AG04449 (cell line): ENCODE measurements around the gene PRDM2.

Source experiments
- CTCF ChIA-PET: fragments of 350-600 bp; formaldehyde crosslinking; extraction: SDS; loops from one replicate; lab custom pipeline; 2021; ENCODE audit warnings: antibody characterized with exemption; lab: Yijun Ruan, JAX
- POLR2A ChIA-PET: fragments of 400-600, 350-600 bp; formaldehyde crosslinking; extraction: SDS; loops from one replicate; lab custom pipeline; 2020; ENCODE audit warnings: antibody characterized with exemption, inconsistent platforms; lab: Yijun Ruan, JAX
- DNase-seq: peaks from one replicate; pipeline ENCODE4 v3.0.0-alpha.2; 2010; ENCODE audit warnings: low read depth, low spot score
- H3K4me3 ChIP-seq: 2 replicates; pipeline ENCODE4 v1.5.1; 2011; ENCODE audit warnings: low read depth, mild to moderate bottlenecking, control low read depth, low read length
- TF ChIP-seq, protein P1 (sequence below): IDR thresholded peaks from one replicate; pipeline ENCODE4 v1.5.1; 2011; ENCODE audit warnings: mild to moderate bottlenecking, moderate library complexity, low read length, control low read depth, inconsistent platforms; ENCODE audit not compliant: insufficient read depth; ENCODE audit errors: missing control alignments

The PRDM2 gene

GRCh38 chr1:13725714-13726175, 25.8 kb downstream of the PRDM2 start:
- peak; percentile 56 for DNase-seq
- TF ChIP-seq, protein P1, sequence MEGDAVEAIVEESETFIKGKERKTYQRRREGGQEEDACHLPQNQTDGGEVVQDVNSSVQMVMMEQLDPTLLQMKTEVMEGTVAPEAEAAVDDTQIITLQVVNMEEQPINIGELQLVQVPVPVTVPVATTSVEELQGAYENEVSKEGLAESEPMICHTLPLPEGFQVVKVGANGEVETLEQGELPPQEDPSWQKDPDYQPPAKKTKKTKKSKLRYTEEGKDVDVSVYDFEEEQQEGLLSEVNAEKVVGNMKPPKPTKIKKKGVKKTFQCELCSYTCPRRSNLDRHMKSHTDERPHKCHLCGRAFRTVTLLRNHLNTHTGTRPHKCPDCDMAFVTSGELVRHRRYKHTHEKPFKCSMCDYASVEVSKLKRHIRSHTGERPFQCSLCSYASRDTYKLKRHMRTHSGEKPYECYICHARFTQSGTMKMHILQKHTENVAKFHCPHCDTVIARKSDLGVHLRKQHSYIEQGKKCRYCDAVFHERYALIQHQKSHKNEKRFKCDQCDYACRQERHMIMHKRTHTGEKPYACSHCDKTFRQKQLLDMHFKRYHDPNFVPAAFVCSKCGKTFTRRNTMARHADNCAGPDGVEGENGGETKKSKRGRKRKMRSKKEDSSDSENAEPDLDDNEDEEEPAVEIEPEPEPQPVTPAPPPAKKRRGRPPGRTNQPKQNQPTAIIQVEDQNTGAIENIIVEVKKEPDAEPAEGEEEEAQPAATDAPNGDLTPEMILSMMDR = peak; percentile 45
- CTCF ChIA-PET = interaction anchor here (0.6 to 4.0 kb wide), 20 partner anchors 8 to 83 kb away, joined by 3 to 32 read pairs (median 4); no protein-coding TSS in a partner anchor
- POLR2A ChIA-PET = interaction anchor here (1.0 kb wide), 1 partner anchor 23 kb away, joined by 3 read pairs; no protein-coding TSS in a partner anchor
- no peak overlapping the region for H3K4me3 ChIP-seq

GRCh38 chr1:13728091-13728715, 28.2 kb downstream of the PRDM2 start:
- ChIA-PET POLR2A (no interaction called here), CTCF (interaction anchor here (1.0 to 1.5 kb wide), 3 partner anchors 12 to 86 kb away, joined by 3 to 4 read pairs (median 3); no protein-coding TSS in a partner anchor)
- TF ChIP-seq, protein P1 = no peak
- no peak for DNase-seq
- H3K4me3 ChIP-seq = no peak overlapping the region

- TF ChIP-seq, protein P1 = no peak
- ChIA-PET CTCF (interaction anchor here (1.2 kb wide), 1 partner anchor 15 kb away, joined by 3 read pairs; no protein-coding TSS in a partner anchor), POLR2A (no interaction called here)
- DNase-seq = no peak
- H3K4me3 ChIP-seq = no peak overlapping the region
Observed at GRCh38 chr1:13730291-13730690, 30.3 kb downstream of the PRDM2 start.

- POLR2A ChIA-PET = no interaction called here
- no peak overlapping the region for H3K4me3 ChIP-seq
- CTCF ChIA-PET = interaction anchor here (0.9 to 1.1 kb wide), 2 partner anchors 11 to 32 kb away, joined by 3 read pairs; no protein-coding TSS in a partner anchor
- no peak for DNase-seq
- TF ChIP-seq, protein P1 = no peak
Observed at GRCh38 chr1:13730751-13731482, 30.9 kb downstream of the PRDM2 start.

- H3K4me3 ChIP-seq = no peak overlapping the region
- TF ChIP-seq, protein P1 = no peak
- ChIA-PET CTCF (interaction anchor here (0.6 to 1.1 kb wide), 3 partner anchors 7 to 33 kb away, joined by 3 read pairs; no protein-coding TSS in a partner anchor), POLR2A (no interaction called here)
- no peak for DNase-seq
Observed at GRCh38 chr1:13731897-13732296, 31.9 kb downstream of the PRDM2 start.
